Fibroblast of lung (primary cell): ENCODE measurements around the gene CATSPER1.

Source experiments
- EZH2 ChIP-seq: IDR thresholded peaks from 2 replicates; pipeline ENCODE4 v1.5.1; 2012; ENCODE audit warnings: low read length, control low read depth, mild to moderate bottlenecking; ENCODE audit errors: missing control alignments
- TF ChIP-seq, protein P1 (sequence below), 2 donors: IDR thresholded peaks in 1 of 2; conservative IDR thresholded peaks in 1 of 2; 1 replicate in 1 of 2; 2 replicates in 1 of 2; pipeline ENCODE4 v1.5.1; 2011 to 2012; ENCODE audit warnings: low read length in 2 of 2, control low read depth in 1 of 2, inconsistent platforms in 1 of 2, low read depth in 1 of 2, mild to moderate bottlenecking in 1 of 2

- TF ChIP-seq EZH2 = no peak
- TF ChIP-seq, protein P1, sequence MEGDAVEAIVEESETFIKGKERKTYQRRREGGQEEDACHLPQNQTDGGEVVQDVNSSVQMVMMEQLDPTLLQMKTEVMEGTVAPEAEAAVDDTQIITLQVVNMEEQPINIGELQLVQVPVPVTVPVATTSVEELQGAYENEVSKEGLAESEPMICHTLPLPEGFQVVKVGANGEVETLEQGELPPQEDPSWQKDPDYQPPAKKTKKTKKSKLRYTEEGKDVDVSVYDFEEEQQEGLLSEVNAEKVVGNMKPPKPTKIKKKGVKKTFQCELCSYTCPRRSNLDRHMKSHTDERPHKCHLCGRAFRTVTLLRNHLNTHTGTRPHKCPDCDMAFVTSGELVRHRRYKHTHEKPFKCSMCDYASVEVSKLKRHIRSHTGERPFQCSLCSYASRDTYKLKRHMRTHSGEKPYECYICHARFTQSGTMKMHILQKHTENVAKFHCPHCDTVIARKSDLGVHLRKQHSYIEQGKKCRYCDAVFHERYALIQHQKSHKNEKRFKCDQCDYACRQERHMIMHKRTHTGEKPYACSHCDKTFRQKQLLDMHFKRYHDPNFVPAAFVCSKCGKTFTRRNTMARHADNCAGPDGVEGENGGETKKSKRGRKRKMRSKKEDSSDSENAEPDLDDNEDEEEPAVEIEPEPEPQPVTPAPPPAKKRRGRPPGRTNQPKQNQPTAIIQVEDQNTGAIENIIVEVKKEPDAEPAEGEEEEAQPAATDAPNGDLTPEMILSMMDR (conservative IDR thresholded peaks at IDR 0.05 in 1 of 2, IDR thresholded peaks at IDR 0.05 in 1 of 2; ENCODE audit: low read depth in 1 of 2, low read length in 2 of 2) = no peak
Observed at GRCh38 chr11:66016793-66017177, 9.5 kb downstream of the CATSPER1 start.
